ENCODE results near the gene CHST11. TPM values are rescaled to one million over a fixed set of nuclear protein-coding genes. Genes with fewer than 3 reads are reported as not detected.

Gene CHST11
- total RNA-seq (23.3 TPM), polyA plus RNA-seq (ENCODE audit: insufficient read depth, low read depth, low replicate concordance) (2.0 TPM)
- long read RNA-seq, donor 1, full-length matches to known transcripts = 2 of 2 reads
- long read RNA-seq, donor 1, partial matches to known transcripts = 0 of 2 reads
- long read RNA-seq, donor 1, other reads (novel, unspliced or antisense) = 0 of 2 reads
- long read RNA-seq, donor 2, full-length matches to known transcripts = 5 of 5 reads
- long read RNA-seq, donor 2, partial matches to known transcripts = 0 of 5 reads
- long read RNA-seq, donor 2, other reads (novel, unspliced or antisense) = 0 of 5 reads
- long read RNA-seq, donor 3, full-length matches to known transcripts = 3 of 3 reads
- long read RNA-seq, donor 3, partial matches to known transcripts = 0 of 3 reads
- long read RNA-seq, donor 3, other reads (novel, unspliced or antisense) = 0 of 3 reads
- long read RNA-seq, donor 4, full-length matches to known transcripts = 3 of 3 reads
- long read RNA-seq, donor 4, partial matches to known transcripts = 0 of 3 reads
- long read RNA-seq, donor 4, other reads (novel, unspliced or antisense) = 0 of 3 reads
- long read RNA-seq, donor 5 = 0 reads
- long read RNA-seq, donor 6, partial matches to known transcripts = 0 of 1 reads
- long read RNA-seq, donor 6, other reads (novel, unspliced or antisense) = 0 of 1 reads
- long read RNA-seq, donor 7, full-length matches to known transcripts = 7 of 19 reads
- long read RNA-seq, donor 7, partial matches to known transcripts = 0 of 19 reads
- long read RNA-seq, donor 7, other reads (novel, unspliced or antisense) = 12 of 19 reads
- long read RNA-seq, donor 8, full-length matches to known transcripts = 6 of 6 reads
- long read RNA-seq, donor 8, partial matches to known transcripts = 0 of 6 reads
- long read RNA-seq, donor 8, other reads (novel, unspliced or antisense) = 0 of 6 reads
- long read RNA-seq, donor 9, full-length matches to known transcripts = 1 of 1 reads
- long read RNA-seq, donor 9, partial matches to known transcripts = 0 of 1 reads
- long read RNA-seq, donor 9, other reads (novel, unspliced or antisense) = 0 of 1 reads
- long read RNA-seq, donor 10, full-length matches to known transcripts = 5 of 5 reads
- long read RNA-seq, donor 10, partial matches to known transcripts = 0 of 5 reads
- long read RNA-seq, donor 10, other reads (novel, unspliced or antisense) = 0 of 5 reads

- peak within 1 kb of the TSS; percentile 46 to 51 (median 47) for H3K9ac ChIP-seq (ENCODE audit: low read length in 3 of 3)
- no peaks in the 10 kb centered on the region for H3K36me3 ChIP-seq (ENCODE audit: control insufficient read depth in 2 of 3, insufficient read depth in 3 of 3, low read length in 3 of 3)
- no peak for FAIRE-seq
- H3K27me3 ChIP-seq (ENCODE audit: control insufficient read depth, insufficient read depth, low read length) = no peaks in the 10 kb centered on the region
- DNase-seq = peak; percentile 94 to 97 (median 96)
- peak; percentile 18 for TF ChIP-seq CTCF (IDR thresholded peaks at IDR 0.05; ENCODE audit: borderline replicate concordance, extremely low read depth, insufficient read depth)
- H3K4me1 ChIP-seq (ENCODE audit: control insufficient read depth in 2 of 3, insufficient read depth in 2 of 3, low read depth in 1 of 3, low read length in 3 of 3) = no peaks in the 10 kb centered on the region
- intact Hi-C loops (cut with DNase I) = no loop called here
- H3K9me3 ChIP-seq (ENCODE audit: control insufficient read depth in 2 of 3, insufficient read depth in 1 of 3, low read length in 3 of 3) = no peaks in the 10 kb centered on the region
- H3K27ac ChIP-seq (ENCODE audit: low read depth in 2 of 2, low read length in 2 of 2) = peak within 1 kb of the TSS; percentile 43 to 64
- peak within 1 kb of the TSS; percentile 68 to 75 (median 71) for H3K4me3 ChIP-seq (ENCODE audit: low read length in 3 of 3)
These were observed at the start of gene CHST11 for GRCh38 chr12:104456417-104456949. Gene CHST11 (plus strand): TSS chr12:104456948.

DNA sequence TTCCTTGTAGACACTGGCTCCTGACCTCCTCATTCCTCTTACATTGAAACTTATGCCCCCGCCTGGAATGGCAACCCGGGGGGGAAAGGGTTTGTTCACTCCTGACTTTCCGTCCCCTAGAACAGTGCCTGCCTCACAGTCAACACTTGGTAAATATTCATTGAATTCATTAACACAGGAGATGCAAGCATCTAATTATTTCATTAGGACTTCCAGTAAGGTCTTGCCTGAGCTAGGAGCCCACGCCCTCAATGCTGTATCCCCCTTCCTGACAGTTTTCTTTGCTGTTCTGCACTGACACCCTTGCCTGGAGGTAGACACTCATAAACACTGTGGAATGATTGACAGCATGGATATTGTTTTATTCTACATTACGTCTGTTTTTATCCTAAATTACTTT is 49.3 kb upstream of the CHST11 start:
- intact Hi-C loops (cut with DNase I) = no loop called here
- no peak for DNase-seq
- FAIRE-seq = no peak
- Histone ChIP-seq H3K9me3 (ENCODE audit: control insufficient read depth in 2 of 3, insufficient read depth in 1 of 3, low read length in 3 of 3) (peaks cover 0 to 5% (median 0%) of the 10 kb centered on the region in 3 donors), H3K9ac (ENCODE audit: low read length in 3 of 3) (no peak overlapping the region), H3K27ac (ENCODE audit: low read depth in 2 of 2, low read length in 2 of 2) (no peak overlapping the region), H3K4me3 (ENCODE audit: low read length in 3 of 3) (no peak overlapping the region), H3K36me3 (ENCODE audit: control insufficient read depth in 2 of 3, insufficient read depth in 3 of 3, low read length in 3 of 3) (no peaks in the 10 kb centered on the region), H3K27me3 (ENCODE audit: control insufficient read depth, insufficient read depth, low read length) (no peaks in the 10 kb centered on the region), H3K4me1 (ENCODE audit: control insufficient read depth in 2 of 3, insufficient read depth in 2 of 3, low read depth in 1 of 3, low read length in 3 of 3) (no peaks in the 10 kb centered on the region)
- no peak for TF ChIP-seq CTCF (IDR thresholded peaks at IDR 0.05; ENCODE audit: borderline replicate concordance, extremely low read depth, insufficient read depth)

- Histone ChIP-seq H3K27me3 (ENCODE audit: control insufficient read depth, insufficient read depth, low read length) (no peaks in the 10 kb centered on the region), H3K27ac (ENCODE audit: low read depth in 2 of 2, low read length in 2 of 2) (no peak overlapping the region), H3K9ac (ENCODE audit: low read length in 3 of 3) (no peak overlapping the region), H3K36me3 (ENCODE audit: control insufficient read depth in 2 of 3, insufficient read depth in 3 of 3, low read length in 3 of 3) (no peaks in the 10 kb centered on the region), H3K9me3 (ENCODE audit: control insufficient read depth in 2 of 3, insufficient read depth in 1 of 3, low read length in 3 of 3) (peaks cover 0 to 5% (median 0%) of the 10 kb centered on the region in 3 donors), H3K4me3 (ENCODE audit: low read length in 3 of 3) (no peak overlapping the region), H3K4me1 (ENCODE audit: control insufficient read depth in 2 of 3, insufficient read depth in 2 of 3, low read depth in 1 of 3, low read length in 3 of 3) (no peaks in the 10 kb centered on the region)
- FAIRE-seq (no peak), DNase-seq (no peak)
- intact Hi-C loops (cut with DNase I) = no loop called here
- TF ChIP-seq CTCF (IDR thresholded peaks at IDR 0.05; ENCODE audit: borderline replicate concordance, extremely low read depth, insufficient read depth) = no peak
These were observed 48.8 kb upstream of the CHST11 start for GRCh38 chr12:104407922-104408321.
